Measurements from ENCODE around the gene DCLK1.

Gene DCLK1

DNA sequence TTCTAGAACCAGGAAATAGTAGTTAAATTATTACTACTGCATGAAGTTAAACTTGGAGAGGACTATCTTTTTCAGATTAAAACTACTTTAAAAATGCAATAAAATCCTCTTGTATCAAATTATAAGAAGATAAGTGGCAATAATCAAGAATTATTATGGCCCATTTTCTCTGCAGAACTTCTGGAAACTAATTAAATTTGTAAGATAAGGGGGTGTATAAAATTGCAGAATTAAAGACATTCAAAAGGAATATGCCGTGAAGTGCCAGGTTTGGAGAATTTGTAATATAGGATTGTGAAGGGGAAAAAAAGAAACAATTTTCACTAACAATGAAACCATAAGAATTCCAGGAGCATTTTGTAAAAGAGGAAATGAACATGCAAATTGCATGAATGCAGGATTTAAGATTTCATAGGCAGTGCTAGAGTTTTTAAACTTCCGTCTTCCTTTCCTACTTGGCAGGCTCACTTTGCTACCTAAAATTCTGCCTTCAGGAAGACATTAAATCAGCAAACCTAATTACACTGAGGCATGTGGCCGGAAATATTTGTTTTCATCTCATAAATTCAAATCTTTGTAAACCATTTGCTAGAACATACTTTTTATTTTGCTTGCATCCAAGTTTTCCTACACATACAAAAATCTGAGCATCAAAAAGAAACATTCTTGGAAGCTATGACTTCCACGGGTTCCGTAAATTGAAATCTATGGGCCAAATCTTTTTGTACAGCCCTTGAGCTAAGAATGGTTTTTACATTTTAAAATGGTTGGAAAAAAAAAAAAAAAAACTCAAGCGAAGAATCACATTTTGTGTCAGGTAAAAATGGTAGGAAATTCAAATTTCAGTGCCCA lies 166.9 kb downstream of the DCLK1 start:
- FAIRE-seq, result no peak

DNA sequence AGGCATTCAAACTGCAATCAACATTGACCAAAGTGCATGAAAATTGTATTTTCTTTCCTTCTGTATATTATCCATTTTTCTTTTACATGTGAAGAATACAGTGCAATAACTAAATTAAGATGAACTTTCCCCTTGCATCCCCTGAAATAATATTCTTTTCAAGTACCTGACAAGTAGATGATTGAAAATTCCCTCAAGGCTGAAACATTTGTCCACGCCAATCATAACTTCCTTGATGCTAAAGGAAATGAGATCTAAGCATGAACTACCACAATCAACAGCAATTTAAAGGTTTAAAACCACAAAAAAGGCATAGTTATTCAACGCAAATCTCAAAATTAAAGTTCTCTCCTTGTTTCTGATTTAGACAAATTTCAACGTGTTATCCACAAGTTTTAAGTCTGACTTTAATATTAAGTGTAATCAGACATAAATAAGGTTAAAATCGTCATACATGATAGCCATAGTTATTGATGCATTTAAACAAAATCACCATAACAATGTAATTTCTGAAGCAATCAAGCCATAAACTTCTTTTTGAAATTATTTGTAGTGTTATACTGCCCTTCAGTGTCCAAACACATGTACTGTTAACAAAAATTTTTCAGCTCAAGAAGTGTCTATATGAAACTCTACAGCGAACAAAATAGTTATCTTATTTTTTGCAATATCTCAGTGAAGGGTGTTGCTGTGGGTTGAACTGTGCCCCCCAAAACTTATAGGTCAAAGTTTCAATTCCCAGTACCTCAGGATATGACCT lies 169.5 kb downstream of the DCLK1 start:
- TF ChIP-seq, protein P1, sequence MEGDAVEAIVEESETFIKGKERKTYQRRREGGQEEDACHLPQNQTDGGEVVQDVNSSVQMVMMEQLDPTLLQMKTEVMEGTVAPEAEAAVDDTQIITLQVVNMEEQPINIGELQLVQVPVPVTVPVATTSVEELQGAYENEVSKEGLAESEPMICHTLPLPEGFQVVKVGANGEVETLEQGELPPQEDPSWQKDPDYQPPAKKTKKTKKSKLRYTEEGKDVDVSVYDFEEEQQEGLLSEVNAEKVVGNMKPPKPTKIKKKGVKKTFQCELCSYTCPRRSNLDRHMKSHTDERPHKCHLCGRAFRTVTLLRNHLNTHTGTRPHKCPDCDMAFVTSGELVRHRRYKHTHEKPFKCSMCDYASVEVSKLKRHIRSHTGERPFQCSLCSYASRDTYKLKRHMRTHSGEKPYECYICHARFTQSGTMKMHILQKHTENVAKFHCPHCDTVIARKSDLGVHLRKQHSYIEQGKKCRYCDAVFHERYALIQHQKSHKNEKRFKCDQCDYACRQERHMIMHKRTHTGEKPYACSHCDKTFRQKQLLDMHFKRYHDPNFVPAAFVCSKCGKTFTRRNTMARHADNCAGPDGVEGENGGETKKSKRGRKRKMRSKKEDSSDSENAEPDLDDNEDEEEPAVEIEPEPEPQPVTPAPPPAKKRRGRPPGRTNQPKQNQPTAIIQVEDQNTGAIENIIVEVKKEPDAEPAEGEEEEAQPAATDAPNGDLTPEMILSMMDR (IDR thresholded peaks at IDR 0.05; ENCODE audit: insufficient read depth, missing control alignments), result no peak
- no peak for FAIRE-seq
- no peak for DNase-seq (ENCODE audit: insufficient read length, low spot score)

More for the DNA sequence above, 166.9 kb downstream of the DCLK1 start:
- DNase-seq (ENCODE audit: insufficient read length, low spot score), result no peak
- TF ChIP-seq, protein P1 (IDR thresholded peaks at IDR 0.05; ENCODE audit: insufficient read depth, missing control alignments), result no peak

DNA sequence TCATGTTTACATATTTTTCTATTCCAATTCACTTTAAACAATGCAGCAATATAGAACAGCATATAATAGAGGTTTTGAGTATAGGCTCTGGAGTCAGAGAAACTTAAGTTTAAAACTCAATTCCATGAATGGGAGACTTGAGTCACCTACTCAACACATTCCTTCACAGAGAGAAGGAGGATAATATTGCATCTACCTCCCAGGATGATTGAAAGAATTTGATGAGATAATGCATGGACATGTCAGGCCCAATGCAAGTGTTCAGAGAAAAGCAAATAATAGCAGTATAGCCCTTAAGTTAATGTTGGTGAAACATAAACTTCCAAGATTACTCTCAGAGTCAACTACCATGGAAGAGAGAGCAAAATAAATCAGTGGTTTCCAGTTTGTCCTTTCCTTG lies 170.2 kb downstream of the DCLK1 start:
- TF ChIP-seq, protein P1 (IDR thresholded peaks at IDR 0.05; ENCODE audit: insufficient read depth, missing control alignments), result no peak
- DNase-seq (ENCODE audit: insufficient read length, low spot score), result no peak
- no peak for FAIRE-seq

DNA sequence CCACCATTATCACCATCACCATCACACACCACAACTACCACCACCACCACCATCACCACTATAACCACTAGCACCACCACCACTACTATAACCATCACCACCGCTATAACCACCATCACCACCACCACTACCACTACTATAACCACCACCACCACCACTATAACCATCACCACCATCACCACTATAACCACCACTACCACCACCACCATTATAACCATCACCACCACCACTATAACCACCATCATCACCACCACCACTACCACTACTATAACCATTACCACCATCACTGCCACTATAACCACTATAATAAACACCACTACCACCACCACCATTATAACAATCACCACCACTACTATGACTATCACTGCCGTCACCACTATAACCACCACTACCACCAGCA lies 173.2 kb downstream of the DCLK1 start:
- DNase-seq (ENCODE audit: insufficient read length, low spot score) (no peak), FAIRE-seq (no peak)
- TF ChIP-seq, protein P1 (IDR thresholded peaks at IDR 0.05; ENCODE audit: insufficient read depth, missing control alignments), result no peak

DNA sequence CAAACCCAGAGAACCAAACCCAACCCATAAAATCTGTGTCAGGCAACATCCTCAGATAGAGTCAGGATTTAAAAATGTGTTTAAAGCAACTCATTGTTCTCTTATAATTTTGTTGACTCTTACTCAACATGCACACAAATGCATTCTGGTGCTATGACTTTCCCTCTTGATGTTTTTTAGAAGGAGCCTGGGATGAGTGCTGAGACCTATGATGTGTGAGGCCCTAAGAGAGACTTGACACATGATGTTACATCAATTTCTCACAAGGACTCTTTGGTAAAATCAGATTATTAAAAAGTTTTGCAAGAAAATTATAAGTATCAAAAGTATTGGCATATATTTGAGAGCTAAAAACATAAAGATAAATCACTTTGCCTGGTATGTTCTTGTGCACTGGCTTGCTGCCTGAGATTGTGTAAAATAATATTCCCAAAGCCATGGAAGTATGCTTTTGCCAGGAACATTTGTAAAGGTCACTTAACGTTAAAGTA lies 173.9 kb downstream of the DCLK1 start:
- no peak for FAIRE-seq
- no peak for DNase-seq (ENCODE audit: insufficient read length, low spot score)
- TF ChIP-seq, protein P1 (IDR thresholded peaks at IDR 0.05; ENCODE audit: insufficient read depth, missing control alignments), result no peak

DNA sequence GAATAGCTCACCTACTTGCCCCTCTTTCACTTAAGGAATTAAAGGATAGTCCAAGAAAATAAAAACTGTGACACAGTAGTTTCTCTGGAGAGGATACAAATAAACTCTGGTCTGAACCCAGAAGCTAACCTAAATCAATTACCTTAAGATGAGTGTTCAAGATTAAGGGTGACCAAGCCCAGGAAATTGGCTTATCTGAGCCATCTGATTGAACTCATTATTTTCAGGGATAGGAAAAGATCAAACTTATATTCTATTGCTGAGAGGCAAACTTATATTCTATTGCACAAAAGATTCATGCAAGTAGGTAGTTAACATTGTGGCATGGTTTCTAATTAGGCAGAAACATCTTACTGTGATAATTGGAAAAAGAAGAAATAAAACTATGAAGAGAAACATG lies 175.1 kb downstream of the DCLK1 start:
- DNase-seq (ENCODE audit: insufficient read length, low spot score) (no peak), FAIRE-seq (no peak)
- TF ChIP-seq, protein P1 (IDR thresholded peaks at IDR 0.05; ENCODE audit: insufficient read depth, missing control alignments), result no peak

All from D721Med (cell line).